H9 (cell line): Measurements from ENCODE around the gene PLEKHG5. TPM values are rescaled to one million over a fixed set of nuclear protein-coding genes. Genes with fewer than 3 reads are reported as not detected.

Source experiments
- DNase-seq: peaks from one replicate; pipeline ENCODE4 v3.0.0-alpha.2; 2017
- H2AFZ ChIP-seq: one replicate; pipeline ENCODE4 v1.6.1; 2013; ENCODE audit warnings: mild to moderate bottlenecking, low read length, control low read depth, moderate library complexity
- H2AK5ac ChIP-seq: 2 replicates; pipeline ENCODE4 v1.6.1; 2013; ENCODE audit warnings: low read length, control low read depth, mixed read lengths; ENCODE audit not compliant: insufficient read length
- H2BK120ac ChIP-seq: one replicate; pipeline ENCODE4 v1.6.1; 2013; ENCODE audit warnings: low read depth, mild to moderate bottlenecking, low read length, control low read depth, inconsistent platforms; ENCODE audit not compliant: poor library complexity, severe bottlenecking
- H2BK12ac ChIP-seq: 2 replicates; pipeline ENCODE4 v1.6.1; 2013; ENCODE audit warnings: low read length, control low read depth, mixed read lengths, low read depth; ENCODE audit not compliant: insufficient read length
- H2BK15ac ChIP-seq: 2 replicates; pipeline ENCODE4 v1.6.1; 2013; ENCODE audit warnings: low read depth, low read length, control low read depth
- H2BK20ac ChIP-seq: one replicate; pipeline ENCODE4 v1.6.1; 2013; ENCODE audit warnings: low read depth, mild to moderate bottlenecking, low read length, control low read depth, inconsistent platforms; ENCODE audit not compliant: poor library complexity, severe bottlenecking
- H2BK5ac ChIP-seq: 2 replicates; pipeline ENCODE4 v1.6.1; 2013; ENCODE audit warnings: low read length, control low read depth, mixed read lengths; ENCODE audit not compliant: insufficient read length
- H3K14ac ChIP-seq: 2 replicates; pipeline ENCODE4 v1.6.1; 2013; ENCODE audit warnings: low read length, control low read depth; ENCODE audit not compliant: insufficient read depth
- H3K18ac ChIP-seq: 2 replicates; pipeline ENCODE4 v1.6.1; 2013; ENCODE audit warnings: low read depth, mild to moderate bottlenecking, mixed read lengths, low read length, control low read depth; ENCODE audit not compliant: insufficient read length
- H3K23ac ChIP-seq: 2 replicates; pipeline ENCODE4 v1.6.1; 2013; ENCODE audit warnings: low read length, control low read depth, mixed read lengths, low read depth; ENCODE audit not compliant: insufficient read length
- H3K23me2 ChIP-seq: 2 replicates; pipeline ENCODE4 v1.6.1; 2013; ENCODE audit warnings: low read depth, mild to moderate bottlenecking, mixed read lengths, low read length, control low read depth; ENCODE audit not compliant: insufficient read length, poor library complexity, severe bottlenecking
- H3K27ac ChIP-seq: 2 replicates; pipeline ENCODE4 v1.5.1; 2013; ENCODE audit warnings: low read length, control low read depth, mixed read lengths, low read depth; ENCODE audit not compliant: insufficient read length
- H3K27me3 ChIP-seq: 2 replicates; pipeline ENCODE4 v1.6.1; 2013; ENCODE audit warnings: low read length, control low read depth, inconsistent platforms; ENCODE audit not compliant: insufficient read depth
- H3K4ac ChIP-seq: 2 replicates; pipeline ENCODE4 v1.6.1; 2013; ENCODE audit warnings: low read depth, mild to moderate bottlenecking, control low read depth, inconsistent platforms, low read length, moderate library complexity
- H3K4me1 ChIP-seq: 2 replicates; pipeline ENCODE4 v1.6.1; 2013; ENCODE audit warnings: low read length, control low read depth, inconsistent platforms; ENCODE audit not compliant: insufficient read depth
- H3K4me2 ChIP-seq: 2 replicates; pipeline ENCODE4 v1.6.1; 2013; ENCODE audit warnings: low read length, control low read depth, mixed read lengths; ENCODE audit not compliant: insufficient read length, insufficient read depth
- H3K56ac ChIP-seq: 2 replicates; pipeline ENCODE4 v1.6.1; 2013; ENCODE audit warnings: low read depth, mild to moderate bottlenecking, mixed read lengths, low read length, control low read depth; ENCODE audit not compliant: insufficient read length
- H3K79me1 ChIP-seq: 2 replicates; pipeline ENCODE4 v1.6.1; 2013; ENCODE audit warnings: low read depth, mild to moderate bottlenecking, moderate library complexity, low read length, control low read depth, inconsistent platforms; ENCODE audit not compliant: insufficient read depth, poor library complexity, severe bottlenecking
- H3K79me2 ChIP-seq: 2 replicates; pipeline ENCODE4 v1.6.1; 2013; ENCODE audit warnings: low read length, control low read depth, inconsistent platforms; ENCODE audit not compliant: insufficient read depth
- H3K9ac ChIP-seq: 2 replicates; pipeline ENCODE4 v1.6.1; 2013; ENCODE audit warnings: low read length, control low read depth, mixed read lengths; ENCODE audit not compliant: insufficient read length; ENCODE audit errors: extremely low read depth
- H3K9me3 ChIP-seq: one replicate; pipeline ENCODE4 v1.6.1; 2013; ENCODE audit warnings: low read depth, low read length, inconsistent platforms; ENCODE audit not compliant: control insufficient read depth
- H3T11ph ChIP-seq: one replicate; pipeline ENCODE4 v1.6.1; 2013; ENCODE audit warnings: mild to moderate bottlenecking, low read length, control low read depth, inconsistent platforms
- H4K20me1 ChIP-seq: one replicate; pipeline ENCODE4 v1.6.1; 2013; ENCODE audit not compliant: control insufficient read depth, insufficient read length, insufficient read depth
- H4K5ac ChIP-seq: 2 replicates; pipeline ENCODE4 v1.6.1; 2013; ENCODE audit warnings: low read depth, mild to moderate bottlenecking, mixed read lengths, low read length, control low read depth; ENCODE audit not compliant: insufficient read length
- H4K8ac ChIP-seq: replicated peaks from 2 replicates; pipeline ENCODE4 v1.6.1; 2013; ENCODE audit warnings: low read length, control low read depth, mixed read lengths, low read depth; ENCODE audit not compliant: insufficient read length
- H4K91ac ChIP-seq: 2 replicates; pipeline ENCODE4 v1.6.1; 2013; ENCODE audit warnings: low read depth, mild to moderate bottlenecking, moderate library complexity, mixed read lengths, low read length, control low read depth; ENCODE audit not compliant: insufficient read length
- H3K27ac Mint-ChIP-seq, 3 experiments: 2 replicates in 2 of 3; 3 replicates in 1 of 3; pipeline ENCODE4 v1.8.0; 2020 to 2021; ENCODE audit warnings: mixed read lengths in 3 of 3, mild to moderate bottlenecking in 1 of 3, moderate library complexity in 1 of 3
- H3K27me3 Mint-ChIP-seq: 2 replicates; pipeline ENCODE4 v1.8.0; 2021; ENCODE audit warnings: low read depth, mild to moderate bottlenecking, moderate library complexity, mixed read lengths
- H3K36me3 Mint-ChIP-seq, 3 experiments: 2 replicates in 2 of 3; 3 replicates in 1 of 3; pipeline ENCODE4 v1.8.0; 2020 to 2021; ENCODE audit warnings: low read depth in 3 of 3, mixed read lengths in 3 of 3; ENCODE audit not compliant: insufficient read depth in 1 of 3
- H3K4me1 Mint-ChIP-seq, 2 experiments: 2 replicates each; pipeline ENCODE4 v1.8.0; 2020; ENCODE audit warnings: mixed read lengths in 2 of 2
- H3K4me3 Mint-ChIP-seq, 2 experiments: 2 replicates in 1 of 2; 3 replicates in 1 of 2; pipeline ENCODE4 v1.8.0; 2020 to 2021; ENCODE audit warnings: mild to moderate bottlenecking in 2 of 2, mixed read lengths in 2 of 2, moderate library complexity in 1 of 2
- H3K9me3 Mint-ChIP-seq, 2 experiments: 2 replicates in 1 of 2; 3 replicates in 1 of 2; pipeline ENCODE4 v1.8.0; 2020; ENCODE audit warnings: mild to moderate bottlenecking in 2 of 2, mixed read lengths in 2 of 2, moderate library complexity in 1 of 2
- CTCF ChIP-seq: fragments of 200-600 bp; sonication (generic); conservative IDR thresholded peaks from 3 replicates; pipeline ENCODE4 v1.8.0; 2021; ENCODE audit warnings: antibody characterized with exemption, mild to moderate bottlenecking
- WGBS: extraction: QIAGEN DNeasy Blood & Tissue Kit; methylation state at CpG from one replicate; pipeline ENCODE4 v1.1.7; 2013; ENCODE audit warnings: missing lambda C conversion rate, low lambda C conversion rate, mixed read lengths; ENCODE audit not compliant: insufficient read length; ENCODE audit errors: extremely low coverage; 5-methylcytosine and 5-hydroxymethylcytosine counted together
- total RNA-seq: library from RNA; stranded (reverse); gene quantifications from 2 replicates; pipeline ENCODE4 v1.2.1, GENCODE V29; 2021

The PLEKHG5 gene
- total RNA-seq, 1 experiment from 2014 or later, result 22.3 TPM

DNA sequence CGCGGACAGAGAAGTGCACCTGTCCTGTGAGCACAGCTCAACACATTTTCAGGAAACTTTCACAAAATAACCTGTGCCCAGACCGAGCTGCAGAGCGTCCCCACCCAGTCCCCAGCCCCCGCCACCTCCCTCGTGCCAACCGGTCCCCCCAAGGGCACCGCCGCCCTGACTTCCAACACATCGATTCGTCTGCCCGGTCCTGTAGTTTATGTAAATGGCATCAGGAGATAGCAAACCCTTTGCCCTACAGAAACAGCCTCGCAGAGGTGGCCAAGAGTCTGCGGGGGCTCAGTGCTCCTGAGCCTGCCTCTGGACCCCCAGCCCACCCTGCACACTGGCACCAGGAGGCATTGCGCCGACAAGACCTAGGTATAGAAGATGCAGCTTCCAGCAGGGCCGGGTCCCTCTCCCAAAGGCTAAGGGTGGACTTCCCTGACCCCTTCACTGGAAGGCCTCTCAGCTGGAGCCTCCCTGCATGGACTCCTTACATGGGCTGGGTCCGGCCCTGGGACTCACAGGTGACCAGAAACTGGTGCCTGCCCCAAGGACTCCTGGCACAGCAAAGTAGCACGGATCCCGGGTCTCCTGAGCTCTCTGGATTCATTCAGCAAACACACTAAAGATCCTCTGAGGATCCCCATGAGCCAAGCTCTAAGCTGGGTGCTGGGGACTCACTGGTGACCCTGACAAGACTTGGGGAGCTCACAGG is 6.6 kb upstream of the PLEKHG5 start:
- Histone ChIP-seq H2BK120ac (no peak overlapping the region), H2BK12ac (no peak overlapping the region), H2AK5ac (no peak overlapping the region), H2AFZ (no peak overlapping the region), H2BK5ac (no peak overlapping the region), H3K9me3 (no peaks in the 10 kb centered on the region), H3K14ac (no peak overlapping the region), H3K4me2 (peak overlapping the region; percentile 57), H3T11ph (no peak overlapping the region), H3K4ac (no peak overlapping the region), H3K4me1 (peaks cover 4% of the 10 kb centered on the region; the same call in 1 of the 2 replicates), H3K27me3 (no peaks in the 10 kb centered on the region), H3K9ac (no peak overlapping the region), H4K91ac (no peak overlapping the region), H4K5ac (no peak overlapping the region), H2BK20ac (no peak overlapping the region), H4K20me1 (no peaks in the 10 kb centered on the region), H3K18ac (no peak overlapping the region), H3K27ac (no peak overlapping the region), H3K79me2 (no peaks in the 10 kb centered on the region), H3K23me2 (peaks cover 9% of the 10 kb centered on the region), H4K8ac (no peak overlapping the region), H3K23ac (no peak overlapping the region), H3K79me1 (no peaks in the 10 kb centered on the region), H2BK15ac (no peak overlapping the region), H3K56ac (no peak overlapping the region)
- no CpG with 5 or more reads among the region's 20 CpGs for WGBS
- DNase-seq, result no peak
- Mint-ChIP-seq H3K9me3 (no peaks in the 10 kb centered on the region), H3K27me3 (peaks cover 38% of the 10 kb centered on the region), H3K4me3 (peak overlapping the region; percentile 58 to 79), H3K27ac (no peak overlapping the region), H3K4me1 (peaks cover 18 to 19% of the 10 kb centered on the region in 2 experiments), H3K36me3 (peaks cover 0 to 4% (median 0%) of the 10 kb centered on the region in 3 experiments; a peak in 2 of 7 replicates)
- TF ChIP-seq CTCF, result no peak
